SHP77 treated with DMSO at 0.1 percent for 48 hours (cell line): ENCODE results near the gene LRSAM1.

Source experiments
- DNase-seq: peaks from one replicate; lab custom pipeline; 2025; lab: John Stamatoyannopoulos, UW

The LRSAM1 gene

DNA sequence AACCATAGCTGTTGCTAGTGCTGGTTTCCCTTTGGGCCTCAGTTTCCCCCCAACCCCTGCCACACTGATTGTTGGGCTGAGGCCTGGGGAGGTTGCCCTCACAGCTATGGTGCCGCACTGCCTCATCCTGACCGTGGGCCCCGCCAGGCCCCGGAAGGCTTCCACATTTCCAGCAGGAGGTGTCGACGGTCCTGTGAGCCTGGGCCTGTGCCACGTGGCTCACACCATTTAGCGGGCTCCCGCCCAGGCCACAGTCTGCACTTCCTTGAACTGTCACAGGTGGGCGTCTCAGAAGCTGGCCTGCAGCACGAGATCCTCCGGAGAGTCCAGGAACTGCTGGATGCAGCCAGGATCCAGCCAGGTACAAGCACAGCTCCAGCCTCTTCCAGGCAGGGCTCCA, 45.7 kb downstream of the LRSAM1 start:
- DNase-seq, result no peak

DNA sequence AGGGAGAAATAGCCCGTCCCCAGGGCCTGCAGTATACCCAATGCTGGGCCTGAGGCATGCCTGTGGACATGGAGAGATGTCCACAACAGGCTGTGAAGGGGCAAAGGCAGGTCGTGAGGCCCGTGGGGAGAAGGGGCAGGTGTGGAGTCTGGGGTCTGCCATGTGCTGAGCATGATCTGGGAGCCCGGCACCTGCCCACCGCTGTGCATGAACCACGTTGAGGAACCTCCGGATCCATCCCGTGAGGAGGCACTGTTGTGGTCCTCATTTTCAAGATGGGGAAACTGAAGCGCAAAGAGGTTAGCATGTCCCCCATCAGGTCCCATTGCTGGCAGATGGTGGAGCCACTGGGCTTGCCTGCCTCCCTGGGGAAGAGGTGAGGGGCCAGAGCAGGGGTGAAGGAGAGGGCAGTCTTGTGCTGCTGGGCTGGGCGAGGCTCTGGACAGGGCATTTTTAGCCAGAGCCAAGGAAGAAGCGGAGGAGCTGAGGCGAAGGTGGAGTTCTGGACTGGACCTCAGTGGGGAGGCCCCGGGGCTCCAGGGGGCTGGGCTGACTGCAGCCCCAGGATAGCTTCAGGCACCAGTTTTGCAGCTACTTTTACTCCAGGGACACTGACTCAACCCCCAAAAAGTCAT, 46.5 kb downstream of the LRSAM1 start:
- DNase-seq, result no peak

DNA sequence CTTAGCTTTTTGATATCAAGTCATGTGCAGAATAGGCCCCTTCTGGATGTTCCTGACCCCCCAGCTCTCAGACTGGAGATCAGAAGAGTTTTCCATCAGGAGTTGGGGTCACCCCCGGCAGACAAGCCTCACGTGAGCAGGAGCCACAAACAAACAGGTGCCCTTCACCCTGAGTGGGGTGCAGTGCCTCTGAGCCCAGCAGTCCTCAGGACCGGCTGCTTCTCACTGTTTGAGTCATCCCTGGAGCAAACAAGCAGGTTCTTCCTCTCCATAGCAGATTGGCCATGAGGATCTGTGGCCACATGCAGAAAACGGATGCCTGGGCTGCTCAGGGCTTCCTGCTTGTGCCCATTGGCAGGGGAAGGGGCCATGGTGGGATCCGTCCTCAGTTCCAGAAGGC, 47.0 kb downstream of the LRSAM1 start:
- DNase-seq, result no peak

DNA sequence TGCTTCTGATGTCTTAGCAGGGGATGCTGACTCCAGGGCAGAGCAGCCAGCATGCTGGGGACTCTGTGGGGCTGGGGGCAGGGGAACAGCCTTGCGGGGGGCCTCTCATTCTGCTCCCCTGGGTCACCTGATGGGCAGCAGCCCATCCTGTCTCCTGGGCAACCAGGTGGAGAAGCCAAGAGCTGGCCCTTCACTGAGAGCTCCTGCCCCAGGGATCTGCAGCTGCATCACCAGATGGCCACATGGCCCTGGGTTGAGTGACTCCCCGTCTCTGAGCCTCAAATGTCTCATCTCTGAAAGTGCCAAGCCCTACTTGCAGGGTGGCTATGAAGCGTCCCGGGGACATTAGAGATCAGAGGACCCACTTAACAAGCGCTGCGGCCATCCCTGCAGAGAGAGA, 49.1 kb downstream of the LRSAM1 start:
- DNase-seq, result no peak

DNA sequence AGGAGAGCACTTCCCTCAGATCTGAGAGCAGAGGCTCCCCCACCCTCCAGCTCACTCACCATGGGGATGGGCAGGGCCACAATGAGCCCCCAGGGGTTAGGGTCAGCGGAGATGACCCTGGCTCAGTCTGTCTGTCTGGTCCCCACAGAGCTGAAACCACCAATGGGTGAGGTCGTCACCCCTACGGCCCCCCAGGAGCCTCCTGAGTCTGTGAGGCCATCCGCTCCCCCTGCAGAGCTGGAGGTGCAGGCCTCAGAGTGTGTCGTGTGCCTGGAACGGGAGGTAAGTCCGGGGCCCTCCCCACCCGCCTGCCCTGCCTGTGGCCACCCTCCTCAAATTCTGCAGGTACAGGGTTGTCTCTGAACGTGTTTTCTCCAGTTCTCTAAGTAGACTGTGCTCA, 49.6 kb downstream of the LRSAM1 start:
- no peak for DNase-seq

DNA sequence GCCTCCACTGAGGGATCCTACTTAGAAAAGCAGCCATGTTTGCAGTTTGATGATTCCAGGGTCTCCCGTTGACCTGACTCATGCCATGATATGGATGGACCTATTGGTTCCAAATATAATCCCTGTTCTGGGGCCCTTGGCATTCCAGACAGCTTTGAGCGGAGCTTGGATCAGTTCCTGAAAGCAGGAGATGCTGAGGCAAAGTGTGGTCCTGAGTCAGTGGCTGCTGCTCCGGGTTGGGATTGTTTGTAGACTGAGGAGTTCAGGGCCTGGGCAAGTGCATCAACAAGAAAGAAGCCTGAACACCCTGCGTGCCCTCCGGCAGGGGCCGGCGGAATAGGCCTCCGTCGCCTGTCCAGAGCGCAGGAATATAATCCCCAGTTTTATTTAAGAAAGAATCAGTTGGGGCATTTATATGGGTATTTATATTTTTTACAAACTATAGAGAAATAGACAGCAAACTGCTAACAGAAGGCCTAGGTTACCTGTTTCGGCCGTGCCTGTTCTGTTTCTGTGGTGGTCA, 50.6 kb downstream of the LRSAM1 start:
- no peak for DNase-seq

DNA sequence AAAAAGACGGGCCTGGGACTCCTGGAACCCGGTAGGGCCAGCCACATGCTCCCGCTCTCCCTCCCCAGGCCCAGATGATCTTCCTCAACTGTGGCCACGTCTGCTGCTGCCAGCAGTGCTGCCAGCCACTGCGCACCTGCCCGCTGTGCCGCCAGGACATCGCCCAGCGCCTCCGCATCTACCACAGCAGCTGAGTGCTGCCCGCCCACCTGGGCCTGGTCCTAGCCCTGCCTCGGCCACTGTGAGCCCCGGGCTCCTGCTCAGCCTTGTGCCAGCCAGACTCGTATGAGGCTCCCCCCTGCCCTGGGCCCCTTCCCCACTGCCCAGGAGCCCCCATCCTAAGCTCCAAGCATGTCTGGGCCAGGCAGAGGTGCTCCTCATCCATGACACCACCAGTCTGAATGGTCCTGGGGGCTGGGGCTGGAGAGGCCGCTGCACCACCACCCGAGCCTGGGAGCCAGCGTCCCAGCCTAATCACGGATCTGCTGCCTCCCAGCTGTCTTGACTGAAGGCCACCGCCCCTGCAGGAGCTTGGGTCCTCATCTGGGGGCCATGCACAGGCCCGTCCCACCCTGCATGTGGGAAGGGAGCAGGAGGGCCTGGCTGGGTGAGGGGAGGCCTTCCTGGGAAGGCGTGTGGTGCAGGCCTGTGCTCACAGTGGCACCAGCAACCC, 51.5 kb downstream of the LRSAM1 start:
- no peak for DNase-seq

DNA sequence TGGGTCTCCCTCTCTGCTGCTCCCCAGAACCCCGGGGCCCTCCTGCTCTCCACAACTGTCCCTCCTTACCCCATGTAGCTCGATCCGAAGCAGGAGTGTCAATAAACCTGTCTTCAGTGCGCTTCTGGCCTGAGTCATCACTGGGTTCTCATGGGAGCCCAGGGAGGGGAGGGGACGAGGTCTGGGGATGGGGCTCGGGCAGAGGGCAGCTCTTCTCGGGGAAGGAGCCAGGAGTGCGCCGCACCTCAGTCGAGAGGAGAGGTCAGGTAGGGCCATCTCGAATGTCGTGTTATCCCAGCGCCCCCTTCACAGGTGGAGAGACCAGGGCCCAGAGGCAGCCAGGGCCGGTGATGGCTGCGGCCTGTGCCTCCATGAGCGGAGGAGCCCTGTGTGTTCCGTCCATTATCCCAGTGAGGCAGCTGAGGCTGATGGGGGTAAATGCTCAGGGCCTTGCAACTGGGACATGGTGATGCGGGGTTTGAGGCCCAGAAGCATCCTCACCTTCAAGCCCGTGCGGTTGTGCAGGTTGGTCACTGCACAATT, 52.1 kb downstream of the LRSAM1 start:
- DNase-seq, result no peak

DNA sequence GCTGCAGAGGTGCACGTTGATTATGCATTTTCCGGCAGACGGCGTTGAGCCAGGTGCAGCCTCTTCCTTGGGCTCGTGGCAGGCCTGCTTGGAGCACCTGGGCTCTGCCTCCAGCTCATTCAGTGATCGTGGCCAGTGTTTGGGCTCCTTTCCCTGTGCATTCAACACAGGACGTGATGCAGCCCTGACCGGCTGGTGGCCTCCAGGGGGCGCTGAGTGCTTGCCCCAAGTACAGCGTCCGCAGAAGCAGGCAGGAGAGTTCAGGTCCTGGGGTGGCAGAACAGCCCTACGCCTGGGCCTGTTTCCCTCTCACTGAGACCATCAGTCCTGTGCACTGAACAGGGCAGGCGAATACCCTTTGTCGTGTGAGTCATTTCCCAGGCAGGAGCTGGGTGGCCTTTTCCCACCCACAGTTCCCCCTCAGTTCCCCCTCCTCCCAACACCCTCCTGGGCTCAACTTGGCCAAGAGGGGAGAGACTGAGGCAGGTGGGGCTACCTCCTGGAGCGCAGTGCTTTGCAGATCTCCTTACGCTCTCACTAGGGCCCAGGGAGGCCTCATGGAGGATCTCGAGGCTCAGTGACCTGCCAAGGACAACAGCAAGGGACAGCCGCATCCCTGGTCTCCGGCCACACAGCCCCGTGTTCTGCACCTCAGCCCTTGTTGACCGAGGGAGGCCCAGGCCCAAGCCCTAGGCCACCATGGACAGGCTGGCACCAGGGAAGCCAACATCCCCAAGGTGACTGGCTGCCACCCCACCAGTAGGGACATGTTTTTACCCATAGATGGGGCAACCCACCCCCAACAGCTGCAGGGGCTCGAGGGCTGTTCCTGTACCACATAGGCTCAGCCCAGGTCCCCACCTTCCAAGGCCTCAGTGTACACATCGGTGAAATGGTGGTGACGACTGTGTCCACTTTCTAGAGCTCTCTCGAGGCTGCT, 52.9 kb downstream of the LRSAM1 start:
- DNase-seq, result peak; percentile 12

DNA sequence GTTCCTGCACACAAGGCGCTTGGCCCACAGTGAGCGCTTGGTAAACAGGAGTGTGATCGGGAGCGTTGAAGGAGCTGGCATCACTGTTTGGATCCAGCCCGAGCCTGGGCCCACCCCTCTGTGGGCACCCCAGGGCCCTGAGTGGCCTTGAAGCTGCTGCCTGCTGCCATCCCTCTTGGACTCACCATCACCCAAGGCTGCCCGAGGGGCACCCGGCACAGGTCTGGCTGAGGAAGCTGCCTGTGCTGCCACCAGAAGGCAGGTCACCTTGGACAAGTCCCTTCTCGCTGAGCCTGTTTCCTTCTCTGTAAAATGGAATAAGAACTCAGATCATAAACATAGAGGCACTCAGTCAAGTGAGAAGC, 53.6 kb downstream of the LRSAM1 start:
- DNase-seq, result no peak

DNA sequence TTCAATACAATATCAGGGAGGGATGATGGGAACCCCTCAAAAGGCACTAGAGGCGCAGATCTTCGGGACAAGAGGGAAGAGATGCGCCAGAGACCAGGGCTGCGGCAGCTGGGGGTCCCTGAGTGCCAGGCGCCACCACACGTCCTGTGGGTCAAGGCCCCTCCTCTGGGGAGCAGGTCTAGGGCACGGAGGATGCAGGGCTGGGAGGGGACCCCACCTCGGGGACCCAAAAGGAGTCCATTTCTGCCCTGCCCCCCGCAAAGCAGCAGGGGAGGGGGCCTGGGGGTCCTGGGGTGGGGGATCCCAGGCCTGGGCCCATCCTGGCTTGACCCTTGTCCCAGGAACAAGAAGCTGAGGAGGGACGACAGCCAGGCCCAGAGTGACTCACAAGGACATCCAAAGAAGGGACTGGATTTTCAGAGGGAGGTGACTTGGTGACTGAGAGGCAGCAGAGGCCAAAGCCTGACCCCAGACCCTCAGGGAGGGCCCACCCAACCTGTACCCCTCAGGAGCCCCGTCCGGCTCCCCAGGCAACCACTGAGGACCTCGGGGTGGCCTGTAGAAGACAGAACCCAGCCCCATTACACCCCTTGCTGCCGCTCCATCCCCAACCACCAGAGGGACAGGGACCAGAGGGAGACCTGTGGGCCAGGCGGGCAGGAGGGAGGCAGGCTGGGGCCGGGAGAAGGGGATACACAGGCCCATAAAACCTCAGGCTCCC, 54.2 kb downstream of the LRSAM1 start:
- no peak for DNase-seq

DNA sequence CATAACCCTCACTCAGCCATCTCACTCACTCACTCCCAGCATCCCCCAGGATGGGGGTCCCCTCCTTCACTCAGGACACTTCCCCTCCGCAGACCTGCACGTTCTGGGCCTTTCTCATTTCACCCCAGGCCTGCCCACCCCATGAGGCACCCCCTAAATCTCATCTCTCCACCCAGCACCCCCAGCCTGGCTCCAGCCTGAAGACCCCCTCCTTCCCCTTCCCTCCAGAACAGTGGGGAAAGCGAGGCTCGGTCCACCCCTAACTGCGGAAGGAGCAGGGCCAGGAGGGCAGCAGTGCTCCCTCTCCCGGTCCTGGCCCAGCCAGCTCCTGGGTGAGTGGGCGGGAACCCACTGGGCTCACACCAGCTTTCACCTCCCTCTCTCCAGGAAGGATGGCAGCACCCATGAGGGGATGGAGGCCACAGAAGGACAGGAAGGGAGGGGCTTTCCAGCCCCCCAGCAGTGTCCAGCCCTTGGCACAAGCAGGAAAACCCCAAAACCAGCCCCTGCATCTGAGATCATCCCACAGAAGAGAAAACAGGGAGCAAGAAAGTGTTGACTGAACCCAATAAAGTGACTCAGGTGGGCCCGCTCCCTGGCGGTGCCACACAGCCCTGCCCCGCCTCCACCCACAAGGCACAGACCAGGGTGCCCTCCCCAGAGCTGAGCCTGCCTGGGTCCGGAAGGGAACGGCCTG, 55.0 kb downstream of the LRSAM1 start:
- DNase-seq, result no peak

DNA sequence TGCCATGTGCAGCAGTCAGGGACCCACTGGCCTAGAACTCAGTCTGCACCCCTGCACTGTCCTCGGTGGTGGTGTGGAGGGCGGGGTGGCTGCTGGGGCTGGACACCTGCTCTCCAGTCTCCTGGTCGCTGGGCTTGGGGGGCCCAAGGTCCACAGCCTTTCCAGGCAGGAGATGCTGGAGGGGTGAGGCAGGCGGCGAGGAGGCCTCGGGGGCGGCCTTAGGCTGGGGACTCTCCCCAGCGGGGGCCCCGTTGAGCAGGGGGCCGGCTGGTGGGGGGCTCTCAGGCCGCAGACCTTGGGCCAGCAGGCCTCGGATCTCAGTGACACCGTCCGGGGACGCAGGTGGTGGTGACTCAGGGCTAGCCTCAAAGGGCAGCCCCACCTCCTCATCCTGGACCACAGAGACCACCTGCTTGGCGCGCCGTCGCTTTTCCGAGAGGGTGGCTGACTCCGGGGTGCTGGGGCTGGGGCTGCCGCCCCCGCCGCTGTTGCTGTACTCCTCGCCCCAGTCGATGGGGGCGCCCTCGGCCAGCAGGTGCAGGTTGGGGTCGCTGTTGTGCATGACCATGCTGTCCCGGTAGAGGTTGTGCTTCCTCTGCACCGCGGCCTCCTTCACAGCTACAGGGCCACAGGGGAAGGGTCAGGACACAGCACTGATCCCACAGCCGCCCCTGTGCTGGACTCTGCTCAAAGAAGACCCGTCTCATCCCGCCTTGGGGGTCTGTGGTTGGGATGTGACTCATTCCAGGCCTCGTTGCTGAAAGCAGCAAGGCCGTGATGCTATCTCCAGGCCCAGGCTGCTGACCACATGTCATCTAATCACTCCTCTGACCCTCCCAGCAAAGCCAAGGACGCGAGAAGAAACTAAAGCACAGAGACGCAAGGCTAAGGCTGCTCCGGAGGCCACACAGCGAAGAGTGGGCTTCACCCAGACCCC, 55.8 kb downstream of the LRSAM1 start:
- DNase-seq, result no peak

DNA sequence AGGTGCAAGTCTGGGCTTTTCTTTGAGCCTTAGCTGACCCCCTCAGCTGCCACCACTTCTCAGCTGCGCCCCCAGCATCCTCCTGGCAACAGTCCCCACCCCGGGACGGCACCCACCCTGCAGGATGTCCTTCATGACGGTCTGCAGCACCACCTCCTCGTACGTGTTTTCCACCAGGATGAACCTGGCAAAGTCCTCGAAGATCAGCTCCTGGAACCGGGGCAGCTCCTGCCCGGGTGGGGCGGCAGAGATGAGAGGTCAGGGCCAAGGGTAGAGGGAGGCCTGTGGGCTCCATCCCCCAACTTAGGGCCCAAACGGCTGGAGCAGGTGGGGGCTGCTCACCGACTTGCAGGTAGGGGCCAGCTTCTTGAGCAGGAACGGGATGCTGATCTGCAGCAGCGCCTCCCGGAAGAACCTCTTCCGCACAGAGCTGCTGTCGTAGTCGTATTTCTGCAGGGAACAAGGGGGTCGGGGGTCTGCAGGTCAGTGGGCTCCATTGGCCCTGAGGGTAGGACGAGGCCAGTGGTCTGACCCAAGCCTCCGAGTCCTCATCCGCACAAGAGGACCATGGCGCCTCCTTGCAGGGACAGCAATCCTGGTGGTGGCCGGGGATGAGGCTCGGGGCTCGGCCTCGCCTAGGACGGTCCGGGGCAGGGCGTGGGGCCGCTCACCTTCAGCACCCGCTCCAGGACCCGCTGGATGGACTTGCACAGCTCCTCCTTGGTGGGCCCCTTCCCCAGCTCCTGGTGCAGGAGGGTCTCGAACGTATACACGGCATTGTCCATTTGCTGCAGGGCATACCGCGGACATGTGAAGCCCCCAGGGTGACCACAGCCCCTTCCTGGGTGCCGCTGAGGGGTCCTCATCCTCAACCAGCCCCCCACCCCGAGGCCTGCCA, 56.7 kb downstream of the LRSAM1 start:
- DNase-seq, result no peak

DNA sequence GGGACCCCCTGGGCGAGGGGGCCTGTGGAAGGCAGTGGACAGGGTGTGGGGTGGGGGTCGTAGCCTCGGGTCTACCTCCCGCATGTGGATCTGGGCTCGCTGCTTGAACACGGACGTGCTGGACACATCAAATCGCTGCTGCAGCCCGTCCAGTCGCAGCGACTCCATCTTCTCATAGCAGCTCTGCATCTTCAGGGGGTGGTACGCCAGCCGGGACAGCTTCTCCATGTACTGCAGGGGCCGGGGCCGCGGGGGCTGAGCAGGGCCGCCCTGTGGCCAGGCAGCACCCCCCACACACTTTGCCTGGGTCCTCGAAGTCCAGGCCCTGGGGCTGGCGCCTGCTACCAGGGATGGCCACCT, 57.6 kb downstream of the LRSAM1 start:
- no peak for DNase-seq

DNA sequence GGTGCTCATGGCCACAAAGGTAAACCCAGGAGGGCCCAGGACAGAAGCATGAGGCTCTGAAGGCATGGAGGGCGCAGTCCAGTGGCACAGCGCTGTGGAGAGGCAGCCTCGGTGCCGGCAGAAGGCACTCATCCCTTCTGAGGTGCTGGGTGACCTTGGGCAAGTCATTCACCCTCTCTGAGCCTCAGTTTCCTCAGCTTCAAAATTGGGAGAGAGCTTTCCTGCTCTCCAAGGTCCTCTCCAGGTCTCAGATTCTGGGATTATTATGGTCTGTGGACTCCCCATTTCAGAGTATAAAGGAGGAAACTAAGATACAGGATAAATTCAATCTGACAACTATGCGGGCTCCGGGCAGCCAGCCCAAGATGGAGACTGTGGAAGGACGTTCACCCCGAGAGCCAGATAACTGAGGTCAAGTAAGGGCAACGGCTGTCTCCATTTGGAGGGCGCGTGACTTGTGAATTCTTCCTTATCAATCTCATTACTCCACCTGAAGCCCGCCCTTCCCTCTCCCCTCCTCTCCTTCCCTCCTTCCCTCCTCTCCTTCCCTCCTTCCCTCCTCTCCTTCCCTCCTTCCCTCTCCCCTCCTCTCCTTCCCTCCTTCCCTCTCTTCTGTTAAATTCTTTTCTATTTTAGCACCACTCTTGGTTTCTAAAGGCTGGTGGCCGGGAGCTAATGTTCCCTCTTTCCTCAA, 58.1 kb downstream of the LRSAM1 start:
- no peak for DNase-seq

DNA sequence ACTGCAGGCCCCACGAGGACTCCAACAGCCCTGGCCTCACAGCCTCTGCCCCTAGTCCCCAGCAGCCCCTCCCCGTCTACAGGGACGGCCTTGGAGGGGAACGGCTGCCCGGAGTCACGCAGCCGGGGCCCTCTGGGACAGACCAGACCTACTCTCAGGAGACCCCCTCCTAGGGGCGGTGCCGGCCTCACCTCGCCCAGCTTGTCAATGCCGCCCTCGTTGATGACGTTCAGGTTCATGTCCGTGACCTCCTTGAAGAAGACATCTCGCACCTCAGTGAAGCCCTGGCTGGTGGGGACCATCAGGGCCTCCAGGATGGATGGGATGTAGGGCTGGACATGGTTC, 58.6 kb downstream of the LRSAM1 start:
- DNase-seq, result no peak

DNA sequence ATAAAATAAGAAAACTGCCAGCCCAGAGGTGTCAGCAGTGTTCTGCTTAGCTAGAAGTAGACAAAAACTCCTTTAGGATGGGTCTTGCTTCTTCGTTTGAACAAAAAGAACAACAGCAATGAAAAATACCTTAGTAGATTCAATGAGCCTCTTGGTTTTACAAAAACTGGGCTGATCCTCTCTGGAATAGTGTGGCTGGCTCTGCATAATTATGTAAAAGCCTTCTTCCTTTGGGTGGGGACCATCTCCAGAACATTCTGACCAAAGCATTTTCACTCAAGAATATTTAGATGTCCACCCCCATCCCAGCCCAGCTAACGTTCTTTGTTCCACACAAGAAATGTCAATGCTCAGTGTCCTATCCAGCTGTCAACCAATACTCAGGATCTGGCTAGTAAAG, 63.2 kb downstream of the LRSAM1 start:
- no peak for DNase-seq
